ENCODE results near the gene LIPK.
A peak's percentile ranks its signal among the peaks of the same experiment; 100 is the strongest.
"Not testable (repeated sequence)": the region's sequence is repeated elsewhere in the genome, so short reads cannot be mapped to it uniquely, and the experiment has no call there.

The LIPK gene, protein sequence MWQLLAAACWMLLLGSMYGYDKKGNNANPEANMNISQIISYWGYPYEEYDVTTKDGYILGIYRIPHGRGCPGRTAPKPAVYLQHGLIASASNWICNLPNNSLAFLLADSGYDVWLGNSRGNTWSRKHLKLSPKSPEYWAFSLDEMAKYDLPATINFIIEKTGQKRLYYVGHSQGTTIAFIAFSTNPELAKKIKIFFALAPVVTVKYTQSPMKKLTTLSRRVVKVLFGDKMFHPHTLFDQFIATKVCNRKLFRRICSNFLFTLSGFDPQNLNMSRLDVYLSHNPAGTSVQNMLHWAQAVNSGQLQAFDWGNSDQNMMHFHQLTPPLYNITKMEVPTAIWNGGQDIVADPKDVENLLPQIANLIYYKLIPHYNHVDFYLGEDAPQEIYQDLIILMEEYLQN

GRCh38 chr10:88705958-88706357, at the start of gene LIPK:
Gene LIPK, plus strand, starts transcription at chr10:88706249. Its CDS starts 18,295 bp downstream, at chr10:88724544.
- no peak for FAIRE-seq
- DNase-seq (ENCODE audit: insufficient read length, low spot score), result no peak

- DNase-seq (ENCODE audit: insufficient read length, low spot score), result no peak
- no peak for FAIRE-seq
Observed at GRCh38 chr10:88657901-88658300, 48.1 kb upstream of the LIPK start.

- DNase-seq (ENCODE audit: insufficient read length, low spot score) (no peak), FAIRE-seq (no peak)
Observed at GRCh38 chr10:88659725-88660597, 46.1 kb upstream of the LIPK start.

DNA sequence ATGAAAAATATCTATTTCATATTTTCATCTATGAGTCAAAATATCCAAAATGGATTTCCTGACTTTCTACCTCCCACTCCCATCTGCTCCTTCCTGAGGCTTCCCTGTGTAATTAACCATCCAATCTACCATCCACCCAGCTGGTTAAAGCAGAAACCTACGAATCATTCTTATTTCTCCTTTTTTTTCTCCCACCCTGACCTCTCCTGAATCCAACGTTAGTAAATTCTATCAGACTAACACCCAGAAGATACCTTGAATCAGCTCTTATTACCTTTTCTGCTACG, 45.5 kb upstream of the LIPK start:
- FAIRE-seq (no peak), DNase-seq (ENCODE audit: insufficient read length, low spot score) (no peak)

DNA sequence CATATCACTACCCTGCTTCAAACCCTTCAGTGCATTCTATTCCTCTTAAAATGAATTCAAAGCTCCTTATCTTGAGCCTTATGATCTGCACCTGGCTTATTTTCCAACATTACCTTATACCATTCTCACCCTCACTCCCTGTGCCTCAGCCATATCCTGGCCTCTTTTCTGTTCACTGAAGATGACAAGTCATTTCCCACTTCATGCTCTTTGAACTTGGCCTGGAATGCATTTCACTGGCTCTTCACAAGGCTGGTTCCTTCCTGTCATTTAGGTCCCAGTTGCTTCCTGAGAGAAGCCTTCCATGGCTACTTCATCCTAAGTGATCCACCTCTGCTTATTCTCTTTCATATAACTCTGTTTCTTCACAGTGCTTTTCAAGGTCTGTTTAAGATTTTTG, 45.0 kb upstream of the LIPK start:
- FAIRE-seq (no peak), DNase-seq (ENCODE audit: insufficient read length, low spot score) (no peak)

DNA sequence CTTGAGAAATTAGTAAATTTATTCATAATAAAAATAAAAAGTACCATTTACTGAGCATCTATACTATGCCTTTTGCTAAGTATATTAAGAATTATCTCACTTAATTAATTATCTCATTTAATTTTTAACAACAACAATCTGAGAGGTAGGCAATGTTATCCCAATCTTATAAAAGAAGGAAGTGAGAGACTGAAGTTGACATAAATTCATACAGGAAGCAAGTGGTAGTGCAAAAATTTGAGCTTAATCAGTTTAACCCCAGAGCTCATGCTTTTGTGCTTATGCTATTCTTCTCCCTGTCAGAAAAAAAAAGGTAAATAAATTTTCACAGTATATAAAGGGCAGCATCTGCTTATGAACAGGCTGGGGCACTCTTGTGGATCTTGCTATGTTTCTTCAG, 44.5 kb upstream of the LIPK start:
- DNase-seq (ENCODE audit: insufficient read length, low spot score) (no peak), FAIRE-seq (peak; percentile 35)

GRCh38 chr10:88663153-88663552, 42.9 kb upstream of the LIPK start:
- not testable (repeated sequence) for FAIRE-seq; DNase-seq (ENCODE audit: insufficient read length, low spot score)

GRCh38 chr10:88664142-88664541, 41.9 kb upstream of the LIPK start, which contains the start of gene LIPF:
Gene LIPF, plus strand, starts transcription at chr10:88664442. Its CDS starts 2,856 bp downstream, at chr10:88667298.
- DNase-seq (ENCODE audit: insufficient read length, low spot score) (no peak), FAIRE-seq (no peak)

DNA sequence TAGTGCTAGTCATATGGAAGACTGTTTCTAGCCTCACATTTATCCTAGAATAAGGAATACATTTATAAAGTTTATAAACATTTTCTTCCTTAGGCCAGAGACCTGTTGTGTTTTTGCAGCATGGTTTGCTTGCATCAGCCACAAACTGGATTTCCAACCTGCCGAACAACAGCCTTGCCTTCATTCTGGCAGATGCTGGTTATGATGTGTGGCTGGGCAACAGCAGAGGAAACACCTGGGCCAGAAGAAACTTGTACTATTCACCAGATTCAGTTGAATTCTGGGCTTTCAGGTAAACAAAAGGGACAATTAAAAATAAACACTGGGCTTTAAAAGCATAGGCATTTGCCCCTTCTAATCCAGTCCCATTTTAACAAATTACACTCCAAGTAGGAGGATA, 37.6 kb upstream of the LIPK start:
- no peak for FAIRE-seq
- no peak for DNase-seq (ENCODE audit: insufficient read length, low spot score)

DNA sequence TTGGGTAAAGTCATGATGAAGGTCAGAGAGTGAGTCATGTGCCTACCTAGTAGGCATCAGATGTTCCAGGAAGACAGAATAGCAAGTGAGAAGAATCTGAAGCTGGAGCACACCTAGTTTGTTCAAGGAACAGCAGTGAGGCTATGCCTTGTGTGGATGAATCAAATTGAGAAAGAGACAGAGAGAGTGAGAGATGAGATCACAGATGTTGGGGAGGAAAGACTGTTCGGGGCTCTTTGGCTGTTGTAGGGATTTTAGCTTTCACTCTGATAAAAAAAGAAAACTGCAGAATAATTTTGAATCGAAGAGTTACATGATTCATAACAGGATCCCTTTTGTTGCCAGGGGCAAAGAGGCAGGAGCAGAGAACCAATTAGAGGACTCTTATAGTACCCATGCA, 35.6 kb upstream of the LIPK start:
- FAIRE-seq (peak; percentile 79), DNase-seq (ENCODE audit: insufficient read length, low spot score) (no peak)

- DNase-seq (ENCODE audit: insufficient read length, low spot score) (no peak), FAIRE-seq (peak; percentile 63)
Observed at GRCh38 chr10:88672041-88672440, 34.0 kb upstream of the LIPK start.

- DNase-seq (ENCODE audit: insufficient read length, low spot score) (no peak), FAIRE-seq (no peak)
Observed at GRCh38 chr10:88676283-88677060, 29.6 kb upstream of the LIPK start.

GRCh38 chr10:88680958-88681357, 25.1 kb upstream of the LIPK start:
- FAIRE-seq, result no peak

GRCh38 chr10:88682491-88682890, 23.6 kb upstream of the LIPK start:
- FAIRE-seq (no peak), DNase-seq (ENCODE audit: insufficient read length, low spot score) (no peak)

More at GRCh38 chr10:88680958-88681357, 25.1 kb upstream of the LIPK start:
- no peak for DNase-seq (ENCODE audit: insufficient read length, low spot score)

DNA sequence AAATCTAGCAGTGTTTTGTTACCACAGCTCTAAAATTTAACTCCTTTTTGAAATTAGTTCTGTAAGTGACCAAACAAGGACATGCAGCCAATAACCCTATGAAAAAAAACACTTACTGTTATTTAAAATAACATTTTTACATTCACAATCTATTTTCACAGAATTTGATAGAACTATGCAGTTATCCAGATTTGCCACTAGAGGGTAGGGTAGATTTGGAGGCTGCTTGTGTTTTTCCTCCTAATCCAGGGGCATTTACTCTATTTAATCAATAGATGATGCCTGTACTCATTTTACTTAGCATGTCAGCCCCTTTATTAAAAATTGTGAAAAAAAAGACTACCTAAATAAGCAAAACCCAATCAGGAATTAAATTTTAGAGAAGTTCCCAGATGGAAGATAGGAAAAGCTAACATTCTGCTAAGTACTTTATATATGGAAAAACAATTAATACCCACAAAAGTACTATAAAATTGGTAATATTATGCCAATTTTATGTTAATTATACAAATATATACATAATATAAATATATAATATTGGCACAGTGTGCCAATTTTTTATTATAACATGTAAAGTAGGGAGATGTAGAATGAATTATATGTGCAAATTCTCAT, 18.1 kb upstream of the LIPK start:
- DNase-seq (ENCODE audit: insufficient read length, low spot score) (peak; percentile 9), FAIRE-seq (peak; percentile 89)

DNA sequence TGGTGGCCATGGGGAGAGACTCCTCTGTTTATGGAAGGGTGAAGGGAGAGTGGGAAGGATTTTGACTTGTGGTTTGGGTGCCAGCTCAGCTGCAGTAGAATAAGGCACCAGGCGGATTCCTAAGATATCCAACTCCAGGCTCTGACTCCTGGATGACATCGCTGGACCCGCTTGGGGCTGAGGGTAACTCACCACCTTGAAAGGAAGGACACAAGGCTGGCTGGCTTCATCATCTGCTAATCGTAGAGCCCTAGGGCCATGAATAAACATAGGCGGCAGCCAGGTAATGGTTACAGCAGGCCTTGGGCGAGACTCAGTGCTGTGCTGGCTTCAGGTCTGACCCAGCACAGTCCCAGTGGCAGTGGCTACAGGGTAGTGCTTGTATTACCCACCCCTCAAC, 16.7 kb upstream of the LIPK start:
- FAIRE-seq, result no peak
- DNase-seq (ENCODE audit: insufficient read length, low spot score), result no peak

DNA sequence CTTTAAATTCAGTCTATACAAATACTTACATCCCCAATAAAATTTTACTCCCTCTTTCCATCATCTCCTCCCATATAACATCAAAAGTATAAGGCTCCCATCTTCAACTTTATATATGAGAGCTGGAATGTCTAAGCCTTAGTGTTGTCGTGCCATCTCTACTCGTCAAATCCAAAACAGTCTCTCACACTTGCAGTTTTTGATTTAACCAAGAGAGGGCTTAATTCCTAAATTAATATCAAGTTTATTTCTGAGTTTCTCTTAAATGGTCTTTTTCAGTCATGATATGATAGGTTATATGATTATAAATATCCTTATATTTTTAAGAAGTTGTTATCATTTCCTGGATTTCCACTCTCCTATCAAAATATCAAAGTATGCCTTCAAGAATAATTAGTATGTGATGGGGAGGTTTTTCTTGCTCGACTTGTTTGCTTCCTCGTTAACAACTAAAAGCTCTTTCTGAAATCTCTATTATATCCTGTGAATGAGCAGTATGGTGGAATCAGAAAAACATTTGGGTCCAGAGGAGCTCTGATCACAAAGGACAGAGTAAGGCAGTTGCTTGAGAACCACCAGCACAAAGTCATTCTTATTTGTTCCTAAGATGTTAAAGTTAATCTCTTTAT, 12.5 kb upstream of the LIPK start:
- DNase-seq (ENCODE audit: insufficient read length, low spot score) (no peak), FAIRE-seq (peak; percentile 48)

DNA sequence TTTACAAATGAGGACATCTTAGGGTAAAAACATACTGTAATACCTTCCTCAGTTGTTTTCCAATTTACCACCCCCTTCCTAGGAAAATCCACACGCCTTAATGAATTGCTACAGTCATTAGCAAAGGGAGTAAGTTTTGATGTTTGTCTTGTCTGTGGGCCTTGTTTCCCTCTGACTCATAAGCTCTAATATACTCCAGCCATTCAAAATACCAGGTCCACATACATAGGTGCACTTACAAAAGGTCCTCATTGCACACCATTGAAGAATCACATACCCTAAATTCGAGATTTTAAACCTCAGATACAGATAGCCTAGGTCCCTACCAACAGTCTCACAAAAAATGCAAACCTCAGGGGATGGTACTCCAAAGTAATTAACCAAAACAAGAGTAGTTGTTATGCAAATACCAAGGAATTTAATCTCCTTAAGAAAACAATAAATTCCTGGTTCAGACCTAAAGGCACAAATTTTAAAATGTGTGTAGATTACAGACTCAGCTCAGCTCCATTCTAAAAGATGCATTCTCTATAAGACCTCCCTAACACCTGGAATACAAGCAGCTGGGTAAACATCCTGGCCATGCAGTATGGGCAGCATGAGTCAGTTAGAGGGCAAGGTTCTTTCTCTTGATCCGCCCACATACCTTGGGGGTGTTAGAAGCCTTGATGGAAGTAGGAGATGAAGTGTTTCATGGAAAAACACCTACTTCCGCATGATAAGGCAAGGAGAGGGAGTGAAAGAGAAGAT, 3.0 kb upstream of the LIPK start:
- FAIRE-seq (no peak), DNase-seq (ENCODE audit: insufficient read length, low spot score) (no peak)

DNA sequence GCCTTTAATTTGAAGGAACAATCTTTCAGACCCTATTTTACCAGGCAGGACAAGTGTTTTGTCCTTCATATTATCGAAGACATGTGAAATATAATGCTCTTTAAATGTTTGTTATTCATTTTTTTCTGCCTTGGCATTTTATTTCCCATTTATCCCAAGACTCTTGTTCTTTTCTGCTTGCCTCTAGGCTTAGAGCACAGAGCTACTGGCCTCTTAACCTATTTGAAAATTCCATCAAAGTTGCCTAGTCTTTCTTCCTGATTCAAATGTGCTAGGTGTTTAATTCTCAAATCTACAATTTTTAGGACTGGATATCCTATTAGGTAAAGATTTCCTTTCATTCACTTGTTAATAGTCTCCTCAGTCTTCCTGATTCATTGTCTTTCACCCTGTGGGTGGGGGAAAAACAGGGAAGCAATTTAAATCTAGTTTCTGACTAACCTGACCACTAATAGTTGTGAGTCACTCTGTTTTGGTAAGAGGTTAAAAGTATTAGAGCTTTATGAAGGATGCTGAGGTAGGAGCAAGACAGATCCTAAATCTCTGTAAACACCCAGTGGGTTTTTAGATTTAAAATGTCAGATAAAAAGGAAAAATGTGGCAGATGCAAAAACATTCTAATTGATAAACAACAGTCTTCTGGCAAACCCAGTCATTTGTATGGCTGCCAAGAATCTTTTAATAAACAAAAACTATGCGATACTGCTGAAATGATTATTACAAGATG, 1.5 kb downstream of the LIPK start:
- DNase-seq (ENCODE audit: insufficient read length, low spot score) (no peak), FAIRE-seq (no peak)
